DND-41 (cell line): Measurements from ENCODE around the gene DHPS.

Experiments
- ATAC-seq: fragments of 200-7000 bp; cut with Tn5 transposase; 3 replicates; pipeline ENCODE4 v1.9.1; 2021; ENCODE audit warnings: low read depth; ENCODE audit not compliant: insufficient read depth
- DNase-seq: peaks from one replicate; pipeline ENCODE4 v3.0.0-alpha.2; 2020
- H2AFZ ChIP-seq: 2 replicates; pipeline ENCODE4 v1.6.0; 2012; ENCODE audit warnings: low read depth, low read length
- H3K27ac ChIP-seq: 2 replicates; pipeline ENCODE4 v1.5.1; 2012; ENCODE audit warnings: low read length, inconsistent platforms
- H3K27me3 ChIP-seq: fragments of 200-600 bp; sonication (generic); 2 replicates; pipeline ENCODE4 v1.6.0; 2012; ENCODE audit warnings: low read length, mild to moderate bottlenecking, inconsistent platforms; ENCODE audit not compliant: insufficient read depth, poor library complexity
- H3K36me3 ChIP-seq: 2 replicates; pipeline ENCODE4 v1.5.1; 2012; ENCODE audit warnings: low read length, inconsistent platforms; ENCODE audit not compliant: insufficient read depth
- H3K4me1 ChIP-seq: 2 replicates; pipeline ENCODE4 v1.5.1; 2012; ENCODE audit warnings: mild to moderate bottlenecking, low read length; ENCODE audit not compliant: insufficient read depth
- H3K4me2 ChIP-seq: 2 replicates; pipeline ENCODE4 v1.6.0; 2012; ENCODE audit warnings: mild to moderate bottlenecking, moderate library complexity, low read length, inconsistent platforms; ENCODE audit not compliant: insufficient read depth
- H3K4me3 ChIP-seq, 2 experiments: fragments of 200-600 bp in 1 of 2; shearing (Covaris generic) in 1 of 2; 2 replicates each; pipeline ENCODE4 v1.5.1; 2012 to 2016; ENCODE audit warnings: inconsistent platforms in 2 of 2, low read length in 2 of 2, mild to moderate bottlenecking in 2 of 2, low read depth in 1 of 2, moderate library complexity in 1 of 2
- H3K79me2 ChIP-seq: 2 replicates; pipeline ENCODE4 v1.6.0; 2012; ENCODE audit warnings: low read length, inconsistent platforms; ENCODE audit not compliant: insufficient read depth
- H3K9ac ChIP-seq: 2 replicates; pipeline ENCODE4 v1.6.0; 2012; ENCODE audit warnings: low read depth, mild to moderate bottlenecking, inconsistent platforms, low read length, moderate library complexity
- H3K9me3 ChIP-seq: 2 replicates; pipeline ENCODE4 v1.5.1; 2012; ENCODE audit warnings: low read length, moderate library complexity, mild to moderate bottlenecking, inconsistent platforms; ENCODE audit not compliant: insufficient read depth, severe bottlenecking
- H4K20me1 ChIP-seq: 2 replicates; pipeline ENCODE4 v1.6.0; 2012; ENCODE audit warnings: low read length; ENCODE audit not compliant: insufficient read depth
- CTCF ChIP-seq: IDR thresholded peaks from 2 replicates; pipeline ENCODE4 v1.5.1; 2012; ENCODE audit warnings: borderline replicate concordance, low read length, moderate library complexity, mild to moderate bottlenecking; ENCODE audit not compliant: poor library complexity, severe bottlenecking; ENCODE audit errors: extremely low read depth
- EZH2 ChIP-seq: IDR thresholded peaks from 3 replicates; pipeline ENCODE4 v1.6.1; 2012; ENCODE audit warnings: borderline replicate concordance, low read depth, mild to moderate bottlenecking, moderate library complexity, low read length, inconsistent platforms; ENCODE audit not compliant: severe bottlenecking

Gene DHPS

DNA sequence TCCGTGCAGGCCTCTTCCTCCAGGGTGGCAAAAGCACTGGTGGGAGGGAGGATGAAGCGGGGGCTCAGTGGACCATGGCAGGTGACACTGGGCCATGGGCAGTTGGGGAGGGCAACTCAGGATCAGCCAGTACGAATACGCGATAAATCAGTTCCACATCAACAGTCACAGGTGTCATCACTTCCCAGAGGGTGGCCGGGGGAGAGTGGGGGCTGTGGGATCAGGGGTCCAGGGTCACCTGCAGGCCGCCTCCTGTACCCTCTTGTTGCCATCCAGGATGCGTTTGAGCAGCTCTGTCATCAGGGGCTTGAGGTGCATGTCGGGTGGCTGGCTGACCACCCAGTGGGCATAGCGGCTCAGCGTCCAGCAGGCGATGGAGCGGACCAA, 24.6 kb upstream of the DHPS start:
- Histone ChIP-seq H3K79me2 (no peaks in the 10 kb centered on the region), H3K4me3 (no peak overlapping the region)

GRCh38 chr19:12705654-12706331, 24.1 kb upstream of the DHPS start:
- no peaks in the 10 kb centered on the region for H3K9me3 ChIP-seq
- no peak overlapping the region for H2AFZ ChIP-seq
- no peaks in the 10 kb centered on the region for H3K79me2 ChIP-seq
- peaks cover 26% of the 10 kb centered on the region for H4K20me1 ChIP-seq
- DNase-seq (no peak), ATAC-seq (no peak)
- no peak overlapping the region for H3K4me2 ChIP-seq
- TF ChIP-seq EZH2 (no peak), CTCF (no peak)
- H3K9ac ChIP-seq, result no peak overlapping the region
- H3K4me3 ChIP-seq, result no peak overlapping the region
- no peaks in the 10 kb centered on the region for H3K27me3 ChIP-seq
- H3K27ac ChIP-seq, result no peak overlapping the region
- H3K36me3 ChIP-seq, result peaks cover 94% of the 10 kb centered on the region
- no peaks in the 10 kb centered on the region for H3K4me1 ChIP-seq

More for the DNA sequence above, 24.6 kb upstream of the DHPS start:
- no peak for DNase-seq
- Histone ChIP-seq H4K20me1 (peaks cover 25% of the 10 kb centered on the region), H3K27ac (no peak overlapping the region), H3K27me3 (no peaks in the 10 kb centered on the region), H3K9ac (no peak overlapping the region), H3K9me3 (no peaks in the 10 kb centered on the region), H3K4me1 (no peaks in the 10 kb centered on the region), H3K36me3 (peaks cover 93% of the 10 kb centered on the region), H3K4me2 (no peak overlapping the region), H2AFZ (no peak overlapping the region)
- no peak for ATAC-seq
- TF ChIP-seq EZH2 (no peak), CTCF (no peak)

DNA sequence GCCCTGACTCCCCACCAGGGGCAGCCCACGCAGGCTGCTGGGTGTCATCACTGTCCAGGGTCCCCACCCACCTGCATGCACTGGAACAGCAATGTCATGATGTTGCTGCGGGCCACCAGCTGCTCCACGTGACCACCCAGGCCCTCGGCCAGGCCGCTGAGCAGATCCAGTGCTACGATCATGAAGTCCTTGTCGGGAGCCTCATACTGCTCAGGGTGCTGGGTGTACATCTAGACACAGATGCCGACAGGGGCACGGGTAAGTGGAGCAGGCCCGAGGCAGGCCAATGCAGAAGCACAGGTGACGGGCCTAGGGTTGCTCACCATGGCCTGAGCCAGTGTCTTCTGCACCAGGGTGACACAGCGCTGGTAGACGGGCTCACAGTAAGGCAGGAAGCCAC, 23.5 kb upstream of the DHPS start:
- Histone ChIP-seq H3K9me3 (no peaks in the 10 kb centered on the region), H3K36me3 (peaks cover 95% of the 10 kb centered on the region), H3K4me1 (no peaks in the 10 kb centered on the region), H2AFZ (no peak overlapping the region), H3K4me3 (no peak overlapping the region), H3K4me2 (no peak overlapping the region), H3K27me3 (no peaks in the 10 kb centered on the region), H3K79me2 (no peaks in the 10 kb centered on the region), H4K20me1 (peaks cover 23% of the 10 kb centered on the region), H3K9ac (no peak overlapping the region), H3K27ac (no peak overlapping the region)
- ATAC-seq, result no peak
- TF ChIP-seq EZH2 (no peak), CTCF (no peak)
- DNase-seq, result no peak

- Histone ChIP-seq H3K27me3 (no peaks in the 10 kb centered on the region), H3K4me2 (no peak overlapping the region), H2AFZ (no peak overlapping the region), H4K20me1 (peaks cover 20% of the 10 kb centered on the region), H3K36me3 (peaks cover 87% of the 10 kb centered on the region), H3K9ac (no peak overlapping the region), H3K4me3 (no peak overlapping the region), H3K79me2 (no peaks in the 10 kb centered on the region), H3K9me3 (no peaks in the 10 kb centered on the region), H3K4me1 (peaks cover 11% of the 10 kb centered on the region), H3K27ac (no peak overlapping the region)
- DNase-seq (peak; percentile 82), ATAC-seq (peak; percentile 87)
- TF ChIP-seq CTCF, result no peak
- TF ChIP-seq EZH2, result no peak
Measured at GRCh38 chr19:12703046-12703445, 21.4 kb upstream of the DHPS start.
